Fibroblast of lung (primary cell): ENCODE data around the gene ZNF653.

Experiments used
- CTCF ChIP-seq, 2 donors: IDR thresholded peaks in 1 of 2; conservative IDR thresholded peaks in 1 of 2; 1 replicate in 1 of 2; 2 replicates in 1 of 2; pipeline ENCODE4 v1.5.1; 2011 to 2012; ENCODE audit warnings: low read length in 2 of 2, control low read depth in 1 of 2, inconsistent platforms in 1 of 2, low read depth in 1 of 2, mild to moderate bottlenecking in 1 of 2
- EZH2 ChIP-seq: IDR thresholded peaks from 2 replicates; pipeline ENCODE4 v1.5.1; 2012; ENCODE audit warnings: low read length, control low read depth, mild to moderate bottlenecking; ENCODE audit errors: missing control alignments

- TF ChIP-seq CTCF (conservative IDR thresholded peaks at IDR 0.05 in 1 of 2, IDR thresholded peaks at IDR 0.05 in 1 of 2; ENCODE audit: low read depth in 1 of 2, low read length in 2 of 2): no peak
- no peak for TF ChIP-seq EZH2
Measured at GRCh38 chr19:11555246-11555645, 49.6 kb upstream of the ZNF653 start.
